Right lobe of liver (tissue), 6 donors: ENCODE results near the gene PTPN3. TPM values are rescaled to one million over a fixed set of nuclear protein-coding genes. Genes with fewer than 3 reads are reported as not detected.

Experiments
- ATAC-seq, 4 donors: fragments of 200-7000 bp; cut with Tn5 transposase; one replicate each; pipeline ENCODE4 v1.9.1; 2020; ENCODE audit warnings: mild to moderate bottlenecking in 4 of 4, moderate library complexity in 4 of 4
- DNase-seq, 3 donors: peaks; one replicate each; pipeline ENCODE4 v3.0.0-alpha.2; 2020
- H3K27ac ChIP-seq, 3 donors: fragments of 200-600 bp; one replicate each; pipeline ENCODE4 v1.8.0; 2022
- H3K27me3 ChIP-seq, 2 donors: fragments of 200-600 bp; one replicate each; pipeline ENCODE4 v1.8.0; 2022
- H3K36me3 ChIP-seq, 4 donors: fragments of 200-600 bp; sonication (generic) in 1 of 4; one replicate each; pipeline versions ENCODE4 v1.5.1 to v1.8.0; 2017 to 2022; ENCODE audit warnings: control low read depth in 1 of 4
- H3K4me1 ChIP-seq, 4 donors: fragments of 200-600 bp; sonication (generic) in 1 of 4; one replicate each; pipeline versions ENCODE4 v1.5.1 to v1.8.0; 2017 to 2022; ENCODE audit warnings: control low read depth in 1 of 4
- H3K4me3 ChIP-seq, 3 donors: fragments of 200-600 bp; one replicate each; pipeline ENCODE4 v1.8.0; 2022
- H3K9me3 ChIP-seq, 4 donors: fragments of 200-600 bp; sonication (generic) in 1 of 4; one replicate each; pipeline versions ENCODE4 v1.5.1 to v1.8.0; 2017 to 2022; ENCODE audit warnings: control low read depth in 1 of 4
- POLR2A ChIP-seq: fragments of 450-650 bp; IDR thresholded peaks from one replicate; pipeline ENCODE4 v1.6.1; 2017; ENCODE audit warnings: antibody characterized with exemption, mild to moderate bottlenecking
- WGBS: methylation state at CpG from one replicate; pipeline ENCODE4 v1.1.6; 2018; ENCODE audit warnings: low coverage, low lambda C conversion rate; ENCODE audit not compliant: insufficient coverage; ENCODE audit errors: missing lambda C conversion rate; 5-methylcytosine and 5-hydroxymethylcytosine counted together
- intact Hi-C, 2 donors: fragments of 100-400 bp; cut with DNase I; formaldehyde crosslinking; loops; one replicate each; pipeline versions ENCODE4 v1.11.2 to v1.14.1; 2022
- total RNA-seq, 6 experiments: library from RNA; depleted of rRNA in 2 of 6; stranded (reverse); fragments of >200 nt in 2 of 6; fragmentation: NEBNext Ultra II Directional in 3 of 6; extraction: Animal tissue kit (Norgen Biotek cat#: 25700) in 3 of 6; gene quantifications; one replicate each; pipeline versions ENCODE4 v1.1.0 to v1.2.4, GENCODE V29; 2016 to 2023
- TF ChIP-seq, protein P1 (sequence below), 4 donors: fragments of 200-600 bp in 3 of 4; fragments of 450-650 bp in 1 of 4; IDR thresholded peaks; one replicate each; pipeline versions ENCODE4 v1.5.1 to v1.8.0; 2016 to 2022; ENCODE audit warnings: antibody characterized with exemption in 4 of 4, mild to moderate bottlenecking in 2 of 4
- donor health status: DM: no; HTN: yes; CAD: no.
- donor health status: DM: no; HTN: no; CAD: no.
- donor health status: DM: no; HTN: no; CAD: no.
- donor health status: DM: no; HTN: yes; CAD: no.
- donor health status: DM: no; HTN: yes; CAD: no.

The PTPN3 gene
- total RNA-seq, 6 experiments from 2014 or later = 15.0 to 33.3 (median 30.0) TPM

- DNase-seq (peak in 1 of 3 donors; percentile 18), ATAC-seq (peak in 3 of 4 donors; percentile 0 to 15 (median 1))
- Histone ChIP-seq H3K27me3 (no peaks in the 10 kb centered on the region), H3K4me1 (peaks cover 0 to 48% (median 17%) of the 10 kb centered on the region in 4 donors), H3K36me3 (no peaks in the 10 kb centered on the region), H3K4me3 (peak overlapping the region in 2 of 3 donors; percentile 5 to 56), H3K9me3 (no peaks in the 10 kb centered on the region), H3K27ac (peak overlapping the region; percentile 96 to 98 (median 98))
- TF ChIP-seq, protein P1, sequence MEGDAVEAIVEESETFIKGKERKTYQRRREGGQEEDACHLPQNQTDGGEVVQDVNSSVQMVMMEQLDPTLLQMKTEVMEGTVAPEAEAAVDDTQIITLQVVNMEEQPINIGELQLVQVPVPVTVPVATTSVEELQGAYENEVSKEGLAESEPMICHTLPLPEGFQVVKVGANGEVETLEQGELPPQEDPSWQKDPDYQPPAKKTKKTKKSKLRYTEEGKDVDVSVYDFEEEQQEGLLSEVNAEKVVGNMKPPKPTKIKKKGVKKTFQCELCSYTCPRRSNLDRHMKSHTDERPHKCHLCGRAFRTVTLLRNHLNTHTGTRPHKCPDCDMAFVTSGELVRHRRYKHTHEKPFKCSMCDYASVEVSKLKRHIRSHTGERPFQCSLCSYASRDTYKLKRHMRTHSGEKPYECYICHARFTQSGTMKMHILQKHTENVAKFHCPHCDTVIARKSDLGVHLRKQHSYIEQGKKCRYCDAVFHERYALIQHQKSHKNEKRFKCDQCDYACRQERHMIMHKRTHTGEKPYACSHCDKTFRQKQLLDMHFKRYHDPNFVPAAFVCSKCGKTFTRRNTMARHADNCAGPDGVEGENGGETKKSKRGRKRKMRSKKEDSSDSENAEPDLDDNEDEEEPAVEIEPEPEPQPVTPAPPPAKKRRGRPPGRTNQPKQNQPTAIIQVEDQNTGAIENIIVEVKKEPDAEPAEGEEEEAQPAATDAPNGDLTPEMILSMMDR (IDR thresholded peaks at IDR 0.05) = no peak
- TF ChIP-seq POLR2A = no peak
- intact Hi-C loops = no loop called here
- WGBS = 29% methylated on average over 7 of the region's 8 CpGs
Observed at GRCh38 chr9:109476642-109477257, 21.4 kb downstream of the PTPN3 start.

GRCh38 chr9:109475526-109475925, 22.6 kb downstream of the PTPN3 start:
- WGBS = 22% methylated on average over 6 of the region's 7 CpGs
- Histone ChIP-seq H3K27me3 (no peaks in the 10 kb centered on the region), H3K9me3 (no peaks in the 10 kb centered on the region), H3K27ac (peak overlapping the region; percentile 96 to 98 (median 98)), H3K4me1 (peaks cover 0 to 59% (median 20%) of the 10 kb centered on the region in 4 donors), H3K36me3 (no peaks in the 10 kb centered on the region), H3K4me3 (no peak overlapping the region)
- intact Hi-C loops = no loop called here
- DNase-seq = peak in 1 of 3 donors; percentile 77
- TF ChIP-seq, protein P1 (IDR thresholded peaks at IDR 0.05) = no peak
- peak; percentile 83 for TF ChIP-seq POLR2A
- peak; percentile 33 to 55 (median 44) for ATAC-seq

DNA sequence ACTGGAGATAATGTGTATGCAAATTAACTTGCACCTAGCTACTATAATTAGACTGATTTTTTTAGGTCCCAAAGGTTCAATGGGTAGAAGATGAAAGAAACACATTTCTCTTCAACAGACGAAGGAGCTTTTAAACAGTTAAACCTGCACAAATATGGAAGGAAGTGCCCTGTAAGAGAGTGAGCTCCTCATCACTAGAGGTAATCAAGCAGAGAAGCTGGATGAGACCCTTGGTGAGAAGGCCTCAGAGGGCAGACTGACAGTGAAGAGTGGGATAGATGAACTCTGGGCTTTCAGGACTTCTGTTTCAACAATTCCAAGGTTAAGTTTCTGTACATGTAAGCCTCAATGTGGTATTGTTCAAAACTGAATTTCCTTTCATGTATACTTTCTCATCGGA, 23.2 kb downstream of the PTPN3 start:
- peaks cover 0 to 58% (median 18%) of the 10 kb centered on the region in 4 donors for H3K4me1 ChIP-seq
- no peak for ATAC-seq
- intact Hi-C loops = no loop called here
- no peak overlapping the region for H3K4me3 ChIP-seq
- H3K27ac ChIP-seq = peak overlapping the region; percentile 63 to 98 (median 98)
- TF ChIP-seq, protein P1 (IDR thresholded peaks at IDR 0.05) = no peak
- no peak for TF ChIP-seq POLR2A
- no peaks in the 10 kb centered on the region for H3K36me3 ChIP-seq
- no peak for DNase-seq
- H3K27me3 ChIP-seq = no peaks in the 10 kb centered on the region
- H3K9me3 ChIP-seq = no peaks in the 10 kb centered on the region
- WGBS = 59% methylated on average over 2 of the region's 2 CpGs

DNA sequence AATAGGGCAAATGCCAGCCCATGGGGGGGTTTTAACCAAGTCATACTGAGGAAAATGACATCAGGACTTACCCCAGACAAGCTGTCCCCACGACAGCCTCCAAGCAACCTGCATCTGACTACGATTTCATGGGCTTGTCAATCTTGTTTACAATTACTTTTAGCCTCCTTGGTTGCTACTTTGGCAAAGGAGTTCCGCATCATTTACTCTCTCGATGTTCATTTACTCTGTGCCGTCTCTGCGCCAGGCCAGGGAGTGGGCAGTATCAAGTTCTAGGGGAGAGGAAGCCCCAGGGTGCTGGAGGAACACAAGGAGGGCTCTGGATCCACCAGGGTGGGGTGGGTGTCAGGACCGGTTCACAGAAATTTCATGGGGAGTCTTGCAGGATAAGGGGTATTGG, 23.9 kb downstream of the PTPN3 start:
- no peak for ATAC-seq
- peak overlapping the region; percentile 63 to 98 (median 98) for H3K27ac ChIP-seq
- 83% methylated on average over 6 of the region's 7 CpGs for whole genome bisulfite sequencing
- no peak for TF ChIP-seq POLR2A
- TF ChIP-seq, protein P1 (IDR thresholded peaks at IDR 0.05) = no peak
- intact Hi-C loops = no loop called here
- H3K9me3 ChIP-seq = no peaks in the 10 kb centered on the region
- H3K27me3 ChIP-seq = no peaks in the 10 kb centered on the region
- no peak overlapping the region for H3K4me3 ChIP-seq
- DNase-seq = no peak
- no peaks in the 10 kb centered on the region for H3K36me3 ChIP-seq
- peaks cover 0 to 58% (median 16%) of the 10 kb centered on the region in 4 donors for H3K4me1 ChIP-seq
